Mucosa of rectum (tissue), 2 donors: ENCODE measurements around the gene MMP24.
A peak's percentile ranks its signal among the peaks of the same experiment; 100 is the strongest.

Experiments used
- H3K27ac ChIP-seq, 2 donors: one replicate each; pipeline ENCODE4 v1.7.0; 2013; ENCODE audit warnings: inconsistent platforms in 2 of 2, low read depth in 2 of 2, low read length in 2 of 2
- H3K27me3 ChIP-seq, 2 donors: one replicate each; pipeline ENCODE4 v1.7.0; 2013; ENCODE audit warnings: low read length in 2 of 2; ENCODE audit not compliant: control insufficient read depth in 2 of 2, insufficient read depth in 2 of 2
- H3K36me3 ChIP-seq, 2 donors: one replicate each; pipeline ENCODE4 v1.7.0; 2013; ENCODE audit warnings: low read length in 2 of 2; ENCODE audit not compliant: control insufficient read depth in 2 of 2, insufficient read depth in 2 of 2
- H3K4me1 ChIP-seq, 2 donors: one replicate each; pipeline ENCODE4 v1.7.0; 2013; ENCODE audit warnings: low read length in 2 of 2, mild to moderate bottlenecking in 1 of 2; ENCODE audit not compliant: control insufficient read depth in 2 of 2, insufficient read depth in 2 of 2
- H3K4me3 ChIP-seq, 2 donors: one replicate each; pipeline ENCODE4 v1.7.0; 2013; ENCODE audit warnings: low read length in 2 of 2
- H3K9ac ChIP-seq, 2 donors: one replicate each; pipeline ENCODE4 v1.7.0; 2013; ENCODE audit warnings: low read length in 2 of 2, low read depth in 1 of 2, mild to moderate bottlenecking in 1 of 2
- H3K9me3 ChIP-seq, 2 donors: one replicate each; pipeline ENCODE4 v1.7.0; 2013; ENCODE audit warnings: low read length in 2 of 2; ENCODE audit not compliant: control insufficient read depth in 2 of 2
- donor health status: healthy.
- donor health status: Normal muscosa, but diverticular disease.

Gene MMP24

GRCh38 chr20:35300469-35301262 is 74.2 kb downstream of the MMP24 start:
- no peaks in the 10 kb centered on the region for H3K9me3 ChIP-seq
- H3K27ac ChIP-seq, result no peak overlapping the region
- peaks cover 6 to 9% of the 10 kb centered on the region in 2 donors for H3K4me1 ChIP-seq
- peaks cover 0 to 1% of the 10 kb centered on the region in 2 donors for H3K36me3 ChIP-seq
- no peak overlapping the region for H3K4me3 ChIP-seq
- H3K27me3 ChIP-seq, result no peaks in the 10 kb centered on the region
- H3K9ac ChIP-seq, result no peak overlapping the region

DNA sequence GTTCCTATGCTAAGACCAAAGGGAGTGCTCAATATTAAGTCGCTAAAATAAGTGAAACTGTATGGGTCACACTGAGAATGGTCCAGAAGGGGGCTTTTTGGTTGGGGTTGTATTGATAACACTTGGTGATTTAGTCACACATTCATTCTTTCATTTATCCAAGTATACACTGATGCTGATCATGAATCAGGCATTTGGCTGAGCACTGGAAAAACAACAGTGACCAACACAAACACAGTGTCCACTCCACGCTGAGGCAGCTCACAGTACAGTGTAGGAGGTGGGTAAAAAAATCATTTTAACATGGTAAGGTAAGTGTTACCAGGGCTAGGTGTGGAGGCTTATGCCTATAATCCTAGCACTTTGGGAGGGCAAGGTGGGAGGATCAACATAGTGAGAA is 74.9 kb downstream of the MMP24 start:
- no peak overlapping the region for H3K27ac ChIP-seq
- H3K27me3 ChIP-seq, result no peaks in the 10 kb centered on the region
- peaks cover 2 to 5% of the 10 kb centered on the region in 2 donors for H3K36me3 ChIP-seq
- H3K4me3 ChIP-seq, result no peak overlapping the region
- H3K4me1 ChIP-seq, result peaks cover 8 to 12% of the 10 kb centered on the region in 2 donors
- no peaks in the 10 kb centered on the region for H3K9me3 ChIP-seq
- no peak overlapping the region for H3K9ac ChIP-seq

GRCh38 chr20:35302421-35303335 is 76.2 kb downstream of the MMP24 start:
- no peak overlapping the region for H3K9ac ChIP-seq
- H3K36me3 ChIP-seq, result peaks cover 2 to 5% of the 10 kb centered on the region in 2 donors
- H3K9me3 ChIP-seq, result no peaks in the 10 kb centered on the region
- H3K4me3 ChIP-seq, result no peak overlapping the region
- no peak overlapping the region for H3K27ac ChIP-seq
- H3K27me3 ChIP-seq, result no peaks in the 10 kb centered on the region
- H3K4me1 ChIP-seq, result peaks cover 9 to 12% of the 10 kb centered on the region in 2 donors

GRCh38 chr20:35303382-35303734 is 76.9 kb downstream of the MMP24 start:
- Histone ChIP-seq H3K27ac (no peak overlapping the region), H3K36me3 (peaks cover 2 to 5% of the 10 kb centered on the region in 2 donors), H3K4me3 (no peak overlapping the region), H3K27me3 (no peaks in the 10 kb centered on the region), H3K9ac (peak overlapping the region in 1 of 2 donors; percentile 48), H3K4me1 (peaks cover 9 to 12% of the 10 kb centered on the region in 2 donors), H3K9me3 (no peaks in the 10 kb centered on the region)

DNA sequence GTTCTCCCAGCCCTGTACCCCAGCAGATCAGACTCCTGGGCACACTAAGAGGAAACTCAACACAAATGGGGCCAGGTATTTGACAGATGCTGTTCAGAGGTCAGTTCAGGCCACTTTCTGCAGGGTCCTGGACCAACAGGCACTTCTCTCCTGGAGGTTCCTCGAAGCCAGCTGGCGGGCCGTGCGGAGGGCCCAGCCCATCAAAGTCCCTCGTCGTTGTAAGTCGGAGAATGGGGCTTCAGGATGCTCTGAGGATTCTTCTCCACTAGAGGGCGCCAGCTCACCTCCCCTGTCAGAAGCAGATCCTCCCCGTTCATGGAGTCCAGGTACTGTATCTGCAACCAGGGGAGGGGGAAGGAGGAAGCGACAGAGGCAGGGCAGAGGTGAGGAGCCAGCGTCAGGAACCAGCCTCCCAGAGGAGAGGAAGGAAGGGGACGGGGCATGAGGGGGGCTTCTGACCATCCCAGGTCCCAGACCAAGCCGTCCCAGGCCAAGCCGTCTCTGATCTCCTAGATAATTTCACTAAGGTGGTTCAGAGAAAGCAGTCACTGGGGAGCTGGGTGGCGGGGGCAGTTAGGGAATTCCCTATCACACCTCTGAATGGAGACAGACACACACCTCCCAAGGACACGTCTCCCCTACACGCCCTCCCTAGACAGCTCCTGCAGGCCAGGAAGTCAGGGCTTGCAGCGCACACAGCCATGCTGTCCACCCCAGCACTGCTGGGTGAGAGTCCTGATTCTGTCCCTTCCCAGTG is 77.4 kb downstream of the MMP24 start:
- H3K36me3 ChIP-seq, result peaks cover 4 to 5% of the 10 kb centered on the region in 2 donors
- H3K4me3 ChIP-seq, result no peak overlapping the region
- no peaks in the 10 kb centered on the region for H3K9me3 ChIP-seq
- H3K27me3 ChIP-seq, result no peaks in the 10 kb centered on the region
- no peak overlapping the region for H3K27ac ChIP-seq
- H3K9ac ChIP-seq, result peak overlapping the region in 1 of 2 donors; percentile 48
- H3K4me1 ChIP-seq, result peaks cover 9 to 12% of the 10 kb centered on the region in 2 donors

- Histone ChIP-seq H3K4me1 (peaks cover 9 to 12% of the 10 kb centered on the region in 2 donors), H3K9ac (no peak overlapping the region), H3K9me3 (no peaks in the 10 kb centered on the region), H3K4me3 (no peak overlapping the region), H3K36me3 (peaks cover 5 to 9% of the 10 kb centered on the region in 2 donors), H3K27ac (no peak overlapping the region), H3K27me3 (no peaks in the 10 kb centered on the region)
These were observed 78.5 kb downstream of the MMP24 start for GRCh38 chr20:35304956-35305355.

DNA sequence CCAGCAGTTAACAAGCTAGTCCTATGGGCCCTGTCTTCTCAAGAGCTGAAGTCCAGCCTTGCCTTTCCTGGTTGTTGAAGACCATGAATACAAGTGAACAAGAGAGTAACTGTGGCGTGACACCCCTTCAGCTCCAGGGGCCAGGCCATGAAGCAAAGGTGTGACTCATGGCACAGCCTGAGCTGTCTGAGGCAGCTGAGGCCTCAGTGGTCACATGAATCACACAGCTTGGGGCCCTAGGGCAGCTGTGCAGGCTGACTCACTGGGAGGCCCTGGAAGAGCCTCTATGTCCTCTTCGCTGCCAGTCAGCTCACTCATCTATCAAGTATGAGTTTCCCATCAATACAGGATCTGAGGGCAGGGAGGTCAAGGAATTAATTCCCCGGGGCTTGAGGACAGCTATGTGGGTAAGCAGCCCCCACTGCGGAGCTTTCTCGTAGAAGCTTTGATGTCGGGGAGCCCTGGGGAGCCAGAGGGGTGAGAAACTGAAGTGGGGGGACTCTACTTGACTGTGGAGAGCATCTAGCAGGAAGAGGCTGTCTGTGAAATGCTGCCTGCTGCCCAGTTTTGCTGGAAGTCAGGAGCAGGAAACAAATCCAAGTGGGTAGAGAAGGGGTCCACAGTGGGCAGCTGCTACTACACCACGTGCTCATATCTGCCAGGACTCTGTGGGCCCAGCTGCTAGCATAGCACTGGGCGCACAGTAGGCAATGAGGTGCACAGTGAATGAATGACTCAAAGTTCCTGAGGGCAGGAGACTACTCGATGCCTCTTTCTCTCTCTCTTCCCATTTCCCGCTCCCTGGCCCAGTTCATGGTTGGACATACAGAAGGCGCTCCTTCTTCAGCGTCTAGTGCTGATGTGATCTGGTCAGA is 79.4 kb downstream of the MMP24 start:
- Histone ChIP-seq H3K4me3 (no peak overlapping the region), H3K27ac (peak overlapping the region; percentile 10 to 46), H3K9ac (no peak overlapping the region), H3K36me3 (peaks cover 6 to 11% of the 10 kb centered on the region in 2 donors), H3K4me1 (peaks cover 9 to 12% of the 10 kb centered on the region in 2 donors), H3K9me3 (no peaks in the 10 kb centered on the region), H3K27me3 (no peaks in the 10 kb centered on the region)

DNA sequence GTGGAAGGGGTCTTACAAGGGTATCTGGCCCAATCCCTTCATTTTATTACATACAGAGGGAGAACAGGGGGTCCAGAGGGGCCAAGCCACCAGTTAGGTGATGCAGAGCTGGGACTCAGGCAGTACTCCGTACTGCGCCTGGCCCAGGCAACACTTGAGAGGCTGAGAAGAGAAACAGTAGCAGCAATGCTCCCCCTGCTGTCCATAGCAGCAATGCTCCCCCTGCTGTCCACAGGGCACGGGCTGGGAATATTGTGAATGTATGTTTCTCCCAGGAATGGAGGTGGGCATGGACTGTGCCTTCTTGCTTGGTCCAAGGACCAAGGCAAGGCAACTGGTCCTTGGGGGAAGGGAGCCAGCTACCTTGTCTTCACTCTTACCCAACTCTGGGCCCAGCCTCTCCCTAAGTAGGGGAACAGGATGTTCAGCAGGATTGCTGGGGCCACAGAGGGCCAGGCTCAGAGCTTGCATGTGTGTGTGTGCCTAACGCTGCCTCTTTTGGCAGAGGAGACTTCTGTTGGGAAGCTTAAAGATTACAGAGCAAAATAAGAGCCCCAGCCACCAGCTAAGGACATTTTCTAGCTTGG is 80.5 kb downstream of the MMP24 start:
- peak overlapping the region in 1 of 2 donors; percentile 1 for H3K9ac ChIP-seq
- no peak overlapping the region for H3K27ac ChIP-seq
- no peak overlapping the region for H3K4me3 ChIP-seq
- H3K9me3 ChIP-seq, result no peaks in the 10 kb centered on the region
- H3K36me3 ChIP-seq, result peaks cover 8 to 11% of the 10 kb centered on the region in 2 donors
- H3K27me3 ChIP-seq, result no peaks in the 10 kb centered on the region
- peaks cover 9 to 12% of the 10 kb centered on the region in 2 donors for H3K4me1 ChIP-seq
